DMS53 treated with DMSO at 0.1 percent for 48 hours (cell line): ENCODE results near the gene ACSM6.
"Not testable (repeated sequence)": the region's sequence is repeated elsewhere in the genome, so short reads cannot be mapped to it uniquely, and the experiment has no call there.

ENCODE experiments used
- DNase-seq: peaks from one replicate; lab custom pipeline; 2025; ENCODE audit not compliant: unreplicated experiment; lab: John Stamatoyannopoulos, UW

Gene ACSM6

DNA sequence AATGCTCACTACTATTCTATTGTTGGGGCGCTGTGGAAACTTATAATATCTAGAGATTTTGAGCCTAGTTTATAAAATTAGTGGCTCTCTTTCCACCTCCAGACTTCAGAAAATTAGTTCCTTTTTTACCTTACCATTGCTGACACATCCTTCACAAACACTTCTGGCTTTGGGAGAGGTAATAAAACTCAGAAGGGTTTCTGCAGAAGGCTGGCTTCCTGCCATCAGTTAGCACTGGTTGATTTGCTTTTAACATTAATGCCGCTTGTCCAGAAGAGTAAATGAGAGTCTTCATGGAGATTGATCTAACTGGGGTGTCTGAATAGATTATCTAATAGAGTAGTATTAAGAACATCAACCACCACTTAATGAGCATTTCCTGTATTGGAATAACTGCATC is 20.3 kb downstream of the ACSM6 start:
- DNase-seq = peak; percentile 38

DNA sequence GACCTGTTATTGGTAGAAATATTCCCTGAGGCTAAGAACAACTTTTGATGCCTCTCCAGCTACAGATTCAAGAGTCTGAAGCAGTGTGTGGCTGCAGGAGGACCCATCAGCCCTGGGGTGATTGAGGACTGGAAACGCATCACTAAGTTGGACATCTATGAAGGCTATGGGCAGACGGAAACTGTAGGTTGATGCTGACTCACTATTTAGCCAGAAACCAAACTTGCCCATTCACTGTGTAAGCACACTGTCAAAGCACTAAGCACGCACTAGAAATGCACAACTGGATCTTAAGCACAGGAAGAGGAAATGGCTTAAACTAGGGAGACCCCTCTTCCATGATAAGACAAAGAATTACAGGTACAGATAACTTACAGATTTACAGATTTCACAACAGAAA is 20.8 kb downstream of the ACSM6 start:
- DNase-seq = peak; percentile 43

DNA sequence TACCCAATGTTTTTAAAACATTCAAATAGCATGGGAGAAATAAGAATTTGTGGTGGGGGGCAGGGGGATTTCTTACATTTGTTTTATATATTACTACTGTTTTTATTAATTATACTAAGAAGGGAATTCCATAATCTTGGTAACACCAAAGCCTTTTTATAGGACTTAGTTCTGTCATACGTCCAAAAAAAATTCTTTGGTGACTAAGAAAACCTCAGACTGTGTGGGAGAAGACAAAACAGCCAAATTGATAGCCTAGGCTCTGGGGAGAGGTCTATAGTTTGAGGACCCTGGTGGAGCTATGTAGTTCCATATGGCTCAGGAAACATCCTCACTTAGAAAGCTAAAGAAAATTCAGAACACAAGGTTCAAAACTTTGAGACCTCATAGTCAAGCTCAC is 23.4 kb downstream of the ACSM6 start:
- no peak for DNase-seq

DNA sequence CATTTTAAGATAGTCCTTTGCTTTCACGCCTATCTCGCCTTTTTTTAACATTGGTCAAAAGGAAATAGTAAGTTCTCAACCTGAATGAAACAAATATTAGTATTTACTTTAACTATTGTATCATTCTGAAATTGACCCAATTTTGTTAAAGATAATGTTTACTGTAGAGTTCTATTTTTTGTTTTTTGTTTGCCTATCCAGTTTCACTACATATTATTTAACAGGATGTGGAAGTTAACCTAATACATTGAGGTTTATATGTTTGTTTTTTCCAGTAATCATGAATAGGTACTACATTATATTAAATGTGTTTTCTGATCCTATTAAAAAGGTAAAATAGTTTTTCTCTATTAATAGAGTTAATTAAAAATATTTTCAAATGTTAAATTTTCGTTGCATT is 26.5 kb downstream of the ACSM6 start:
- DNase-seq = no peak

DNA sequence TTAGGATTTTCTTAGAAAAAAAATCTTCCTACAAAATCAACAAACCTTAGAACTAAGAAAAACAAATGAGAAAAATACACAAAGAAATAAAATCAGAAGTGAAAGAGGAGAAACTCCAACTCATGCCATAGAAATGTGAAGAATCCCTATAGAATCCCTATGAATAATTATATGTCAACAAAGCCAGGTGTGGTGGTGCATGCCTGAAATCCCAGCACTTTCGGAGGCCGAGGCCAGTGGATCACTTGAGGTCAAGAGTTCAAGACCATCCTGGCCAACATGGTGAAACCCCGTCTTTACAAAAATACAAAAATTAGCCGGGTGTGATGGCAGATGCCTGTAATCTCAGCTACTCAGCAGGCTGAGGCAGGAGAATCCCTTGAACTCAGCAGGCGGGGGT is 27.1 kb downstream of the ACSM6 start:
- DNase-seq = peak; percentile 14

DNA sequence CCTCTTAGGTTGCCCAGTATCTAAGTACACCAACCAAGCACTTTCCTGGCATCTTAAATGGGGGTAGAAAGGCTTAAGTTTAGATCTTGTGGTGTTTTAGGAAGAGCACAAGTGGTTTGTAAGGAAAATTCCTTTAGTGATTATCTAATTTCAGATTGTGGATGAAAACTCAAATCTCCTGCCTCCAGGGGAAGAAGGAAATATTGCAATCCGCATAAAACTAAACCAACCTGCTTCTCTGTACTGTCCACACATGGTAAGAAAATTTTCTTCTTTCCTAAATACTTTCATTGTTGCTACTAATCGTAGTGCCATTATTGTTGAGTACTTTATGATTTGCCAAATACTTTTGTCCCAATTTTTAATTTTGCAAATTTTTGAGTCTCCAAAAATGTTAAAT is 31.1 kb downstream of the ACSM6 start:
- DNase-seq = no peak

DNA sequence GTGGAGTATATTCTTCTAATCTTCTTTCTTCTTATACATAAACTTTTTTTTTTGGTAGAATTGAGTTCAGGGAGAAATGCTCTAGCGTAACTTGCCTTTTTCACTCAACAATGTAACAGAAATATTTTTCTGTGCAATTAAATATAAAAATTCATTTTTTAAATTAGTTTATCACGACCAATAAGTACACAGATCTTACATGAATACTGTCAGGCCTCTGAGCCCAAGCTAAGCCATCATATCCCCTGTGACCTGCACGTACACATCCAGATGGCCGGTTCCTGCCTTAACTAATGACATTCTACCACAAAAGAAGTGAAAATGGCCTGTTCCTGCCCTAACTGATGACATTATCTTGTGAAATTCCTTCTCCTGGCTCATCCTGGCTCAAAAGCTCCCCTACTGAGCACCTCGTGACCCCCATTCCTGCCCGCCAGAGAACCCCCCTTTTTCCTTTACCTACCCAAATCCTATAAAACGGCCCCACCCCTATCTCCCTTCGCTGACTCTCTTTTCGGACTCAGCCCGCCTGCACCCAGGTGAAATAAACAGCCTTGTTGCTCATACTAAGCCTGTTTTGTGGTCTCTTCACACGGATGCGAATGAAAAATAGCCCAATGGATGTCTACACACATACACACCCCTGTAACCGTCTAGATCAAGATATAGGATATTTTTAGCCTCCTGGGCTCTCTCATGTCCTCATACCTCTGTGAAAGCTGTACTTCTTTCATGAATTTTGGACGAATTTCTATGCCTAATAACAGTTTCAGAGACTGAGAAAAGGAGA is 35.1 kb downstream of the ACSM6 start:
- not testable (repeated sequence) for DNase-seq

DNA sequence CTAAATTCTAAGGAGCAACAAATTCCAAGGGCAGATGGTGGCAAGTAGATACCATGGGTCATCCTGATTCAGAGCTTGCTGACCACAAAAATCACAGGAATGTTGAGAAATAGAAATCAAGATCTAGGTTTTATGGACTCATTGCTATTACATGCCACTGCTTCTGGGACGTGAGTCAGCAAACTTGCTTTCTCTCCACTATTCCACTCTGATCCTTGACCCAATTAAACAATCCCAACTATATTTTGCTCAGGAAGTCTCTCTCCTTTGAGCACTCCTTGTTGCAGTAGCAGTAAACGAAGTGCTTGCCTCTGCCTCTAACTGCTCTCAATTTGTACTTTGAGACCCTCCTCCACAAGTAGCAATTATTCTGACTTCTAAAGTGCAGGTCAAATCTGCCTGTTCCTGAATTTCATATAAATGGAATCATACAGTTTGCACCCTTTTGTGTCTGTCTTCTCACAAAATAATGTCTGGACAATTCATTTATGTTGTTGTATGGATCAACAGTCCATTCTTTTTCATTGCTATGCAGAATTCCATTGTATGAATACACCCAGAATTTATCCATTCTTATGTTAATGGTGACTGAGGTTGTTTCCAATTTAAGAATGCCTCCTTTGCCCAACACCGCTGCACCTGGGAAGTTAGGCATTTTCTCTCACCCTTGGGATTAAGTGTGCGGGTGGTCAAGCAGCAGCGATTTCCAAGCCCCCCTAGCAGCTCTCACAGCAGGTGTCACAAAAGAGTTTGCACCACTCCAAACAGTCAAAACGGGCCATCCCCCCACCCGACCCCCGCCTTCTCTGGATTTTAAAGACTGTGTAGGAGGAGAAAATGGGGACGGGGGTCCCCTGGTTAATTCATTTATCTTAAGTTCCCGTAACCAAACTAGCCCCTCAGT is 35.9 kb downstream of the ACSM6 start:
- DNase-seq = no peak

DNA sequence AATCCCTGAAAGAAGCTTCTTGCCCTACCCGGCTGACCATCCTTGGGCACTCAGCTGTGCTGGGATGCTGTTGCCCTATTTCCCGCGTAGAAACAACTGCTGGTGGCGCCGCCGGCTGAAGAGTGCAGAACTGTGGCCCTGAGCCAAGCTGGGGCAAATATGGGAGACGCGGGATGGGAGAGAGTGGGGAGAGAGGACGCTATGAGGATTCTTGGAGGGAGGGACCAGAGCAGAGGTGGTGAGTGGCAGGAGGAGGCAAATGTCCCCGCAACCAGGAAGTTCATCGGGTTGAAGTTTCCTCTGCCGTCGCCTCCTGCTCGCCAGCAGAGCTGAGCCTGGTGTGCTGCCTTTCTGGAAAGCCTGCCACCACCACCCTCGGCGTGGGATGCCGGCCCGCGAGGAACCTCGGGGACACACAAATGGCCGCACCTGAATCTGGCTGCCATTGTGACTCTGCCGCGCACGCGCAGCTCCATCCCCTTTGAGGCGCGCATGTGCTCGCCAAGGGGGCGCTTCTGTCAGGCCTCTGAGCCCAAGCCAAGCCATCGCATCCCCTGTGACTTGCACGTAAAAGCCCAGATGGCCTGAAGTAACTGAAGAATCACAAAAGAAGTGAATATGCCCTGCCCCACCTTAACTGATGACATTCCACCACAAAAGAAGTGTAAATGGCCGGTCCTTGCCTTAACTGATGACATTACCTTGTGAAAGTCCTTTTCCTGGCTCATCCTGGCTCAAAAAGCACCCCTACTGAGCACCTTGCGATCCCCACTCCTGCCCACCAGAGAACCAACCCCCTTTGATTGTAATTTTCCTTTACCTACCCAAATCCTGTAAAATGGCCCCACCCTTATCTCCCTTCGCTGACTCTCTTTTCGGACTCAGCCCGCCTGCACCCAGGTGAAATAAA is 36.9 kb downstream of the ACSM6 start:
- peak; percentile 81 for DNase-seq

DNA sequence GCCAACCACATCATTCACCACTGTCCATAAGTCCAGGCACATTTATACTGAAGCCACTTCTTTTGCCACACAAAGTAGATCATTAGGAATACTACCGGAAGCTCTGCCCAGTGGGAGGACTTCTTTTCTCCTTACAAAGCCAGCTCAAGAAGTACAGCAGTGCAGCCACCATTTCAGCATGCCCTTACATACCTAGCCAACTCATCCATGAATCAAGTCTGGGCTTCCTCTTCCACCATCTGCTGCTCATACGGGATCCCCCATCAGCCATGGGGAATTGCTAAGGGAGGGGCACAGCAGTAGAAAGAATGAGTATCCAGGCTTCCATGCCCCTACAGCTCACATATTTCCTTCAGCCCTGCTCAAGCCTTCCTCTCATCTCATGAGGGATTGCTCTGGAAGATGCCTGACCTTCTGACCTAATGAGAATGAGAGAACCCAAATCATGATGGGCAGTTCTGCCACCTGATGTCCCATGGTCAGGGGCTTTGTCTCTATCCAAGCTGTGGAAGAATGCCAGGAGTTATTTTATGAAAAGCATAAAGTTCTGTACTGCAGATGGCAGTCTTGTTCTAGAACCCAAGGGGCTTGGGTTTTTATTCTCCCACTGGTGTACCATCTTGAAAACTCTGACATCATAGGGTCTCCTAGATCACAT is 39.5 kb downstream of the ACSM6 start:
- DNase-seq = no peak

DNA sequence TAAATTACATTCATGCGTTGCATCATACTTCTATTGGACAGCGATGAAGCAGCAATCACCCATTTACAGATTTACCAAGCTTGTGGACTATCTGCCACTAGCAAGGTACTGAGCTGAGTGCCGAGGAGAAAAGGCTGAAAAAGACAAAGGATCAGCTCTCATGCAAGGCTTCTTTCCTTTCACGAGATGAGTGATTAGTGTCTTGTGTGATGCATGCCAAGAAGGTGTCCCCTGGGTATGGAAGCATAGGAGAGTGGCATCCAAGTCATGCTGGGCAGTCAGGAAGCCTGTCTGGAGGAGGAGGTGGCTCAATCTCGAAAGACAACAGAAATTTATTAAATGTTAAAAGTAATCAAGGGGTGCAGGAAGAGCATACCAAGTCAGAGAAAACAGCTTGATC is 40.9 kb downstream of the ACSM6 start:
- no peak for DNase-seq

DNA sequence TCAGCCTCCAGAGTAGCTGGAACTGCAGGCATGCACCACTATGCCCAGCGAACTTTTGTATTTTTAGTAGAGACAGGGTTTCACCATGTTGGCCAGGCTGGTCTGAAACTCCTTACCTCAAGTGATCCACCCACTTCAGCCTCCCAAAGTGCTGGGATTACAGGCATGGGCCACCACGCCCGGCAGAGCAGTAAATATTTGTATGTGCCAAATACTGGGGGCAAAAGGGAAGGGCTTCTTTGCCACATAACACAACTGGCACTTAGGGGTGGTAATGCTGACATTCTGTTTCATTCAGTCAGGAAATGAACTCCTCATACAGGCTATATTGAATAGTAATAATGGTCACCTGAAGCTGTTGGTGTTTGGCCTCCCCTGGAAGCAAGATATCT is 41.6 kb downstream of the ACSM6 start:
- no peak for DNase-seq

DNA sequence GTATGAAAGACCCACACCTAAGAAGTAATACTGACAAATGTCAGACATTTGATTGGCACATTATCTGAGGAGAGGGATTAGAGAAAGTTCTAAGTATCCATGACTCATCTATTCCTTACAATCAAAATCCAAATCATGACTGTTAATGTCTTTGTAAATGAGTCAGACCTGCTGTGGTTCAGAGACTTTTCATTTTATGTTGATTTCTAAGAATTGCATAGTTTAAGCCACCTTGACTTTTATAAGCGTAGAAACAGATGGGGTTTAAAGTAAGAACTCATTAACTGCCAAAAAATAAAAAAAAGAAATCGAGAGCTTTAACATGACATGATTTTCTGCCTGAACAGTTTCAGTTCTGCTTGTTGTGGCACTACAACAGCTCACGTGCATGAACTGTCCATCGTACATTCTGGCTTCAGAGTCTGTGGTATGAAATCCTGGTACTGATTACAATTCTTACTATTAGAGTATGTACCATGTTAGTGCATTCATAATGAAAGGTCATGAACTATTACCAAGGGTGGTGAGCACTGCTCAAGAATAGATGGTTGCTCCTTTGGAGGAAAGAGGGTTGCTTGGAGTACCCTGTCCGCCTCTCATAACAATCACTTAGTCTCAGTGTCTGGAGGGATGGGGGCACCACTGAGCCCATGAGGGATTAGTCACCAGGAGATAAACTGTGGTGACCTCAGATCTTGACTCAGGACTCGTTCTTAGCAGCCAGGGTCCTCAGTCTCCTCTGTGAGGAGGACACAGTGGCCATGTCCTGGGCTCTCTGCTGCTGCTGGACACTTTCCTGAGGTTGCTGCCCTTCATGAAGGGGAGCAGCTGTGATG is 42.2 kb downstream of the ACSM6 start:
- DNase-seq = no peak

DNA sequence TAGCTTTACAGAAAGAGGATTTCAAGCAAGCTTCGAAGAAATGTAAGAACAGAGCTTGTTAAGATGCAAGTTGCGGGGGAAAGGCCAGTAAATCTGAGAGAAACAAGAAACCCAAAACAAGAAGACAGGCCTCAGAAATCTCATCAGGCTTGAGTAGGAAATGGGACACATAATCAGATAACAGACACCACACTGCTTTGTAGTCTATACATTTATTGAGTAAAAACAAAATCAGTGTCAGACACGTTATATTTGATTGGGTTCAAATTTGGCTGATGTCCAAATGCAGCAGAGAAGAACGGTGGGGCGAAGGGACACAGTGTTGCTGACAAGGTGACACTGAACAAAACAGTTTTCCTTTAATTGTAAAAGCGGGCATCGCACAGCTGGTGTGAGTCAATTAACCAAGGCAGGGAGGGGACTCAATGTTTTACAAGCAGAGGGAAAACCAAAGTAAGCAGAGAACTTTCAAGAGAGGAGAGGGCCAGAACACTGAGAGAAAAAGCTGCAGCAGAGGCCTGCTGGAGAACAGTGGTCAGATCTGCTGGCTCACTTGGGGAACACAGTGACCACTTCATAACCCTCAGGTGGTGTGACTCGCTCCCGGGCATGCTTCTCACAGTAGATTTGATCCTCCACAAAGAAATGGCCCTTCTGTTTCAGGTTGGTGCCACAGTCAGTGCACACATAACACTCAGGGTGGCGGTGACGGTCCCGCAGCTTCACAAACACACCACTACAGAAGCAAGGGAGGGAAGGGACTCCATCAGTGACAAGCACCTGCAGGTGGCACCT is 43.5 kb downstream of the ACSM6 start:
- DNase-seq = no peak

DNA sequence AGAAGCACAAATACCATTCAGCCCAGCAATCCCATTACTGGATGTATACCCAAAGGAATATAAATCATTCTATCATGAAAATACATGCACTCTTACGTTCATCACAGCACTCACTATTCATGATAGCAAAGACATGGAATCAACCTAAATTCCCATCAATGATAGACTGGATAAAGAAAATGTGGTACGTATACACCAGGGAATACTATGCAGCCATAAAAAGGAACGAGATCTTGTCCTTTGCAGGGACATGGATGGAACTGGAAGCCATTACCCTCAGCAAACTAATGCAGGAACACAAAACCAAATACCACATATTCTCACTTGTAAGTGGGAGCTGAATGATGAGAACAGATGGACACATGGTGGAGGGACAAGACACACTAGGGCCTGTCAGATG is 46.1 kb downstream of the ACSM6 start:
- not testable (repeated sequence) for DNase-seq

DNA sequence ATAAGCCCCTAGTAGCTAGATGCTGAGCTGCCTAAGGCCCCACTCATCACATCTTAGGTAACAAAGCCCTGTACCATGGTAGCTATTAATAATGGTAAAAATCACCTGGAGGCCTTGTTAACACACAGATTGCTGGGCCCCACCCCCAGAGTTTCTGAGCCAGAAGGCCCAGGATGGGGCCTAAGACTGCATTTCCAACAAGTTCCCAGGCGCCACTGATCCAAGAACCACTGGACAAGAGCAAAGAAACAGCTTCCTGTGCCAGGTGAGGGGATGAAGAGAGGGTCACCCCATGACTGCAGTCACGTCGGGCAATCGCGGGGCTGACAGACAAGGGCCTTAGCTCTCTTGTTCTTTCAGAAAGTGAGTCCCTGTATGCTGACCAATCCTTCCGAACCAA is 46.8 kb downstream of the ACSM6 start:
- no peak for DNase-seq

DNA sequence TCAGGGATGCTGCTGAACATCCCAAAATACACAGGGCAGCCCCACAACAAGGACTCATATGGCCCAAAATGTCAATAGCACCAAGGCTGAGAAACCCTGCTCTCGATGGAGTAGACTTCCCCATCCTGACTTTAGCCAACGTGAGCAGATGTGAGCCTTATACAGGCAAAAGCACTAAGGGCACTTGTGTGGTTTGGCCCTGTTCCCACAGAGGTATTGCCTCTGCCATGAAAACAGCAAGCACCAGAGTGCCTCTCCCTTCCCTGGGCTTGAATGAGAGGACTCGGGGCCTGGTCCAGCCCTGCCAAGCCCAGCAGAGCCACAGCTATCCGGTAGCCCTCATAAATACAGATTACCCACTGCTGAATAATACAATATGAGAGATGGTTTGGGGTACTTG is 47.5 kb downstream of the ACSM6 start:
- no peak for DNase-seq

DNA sequence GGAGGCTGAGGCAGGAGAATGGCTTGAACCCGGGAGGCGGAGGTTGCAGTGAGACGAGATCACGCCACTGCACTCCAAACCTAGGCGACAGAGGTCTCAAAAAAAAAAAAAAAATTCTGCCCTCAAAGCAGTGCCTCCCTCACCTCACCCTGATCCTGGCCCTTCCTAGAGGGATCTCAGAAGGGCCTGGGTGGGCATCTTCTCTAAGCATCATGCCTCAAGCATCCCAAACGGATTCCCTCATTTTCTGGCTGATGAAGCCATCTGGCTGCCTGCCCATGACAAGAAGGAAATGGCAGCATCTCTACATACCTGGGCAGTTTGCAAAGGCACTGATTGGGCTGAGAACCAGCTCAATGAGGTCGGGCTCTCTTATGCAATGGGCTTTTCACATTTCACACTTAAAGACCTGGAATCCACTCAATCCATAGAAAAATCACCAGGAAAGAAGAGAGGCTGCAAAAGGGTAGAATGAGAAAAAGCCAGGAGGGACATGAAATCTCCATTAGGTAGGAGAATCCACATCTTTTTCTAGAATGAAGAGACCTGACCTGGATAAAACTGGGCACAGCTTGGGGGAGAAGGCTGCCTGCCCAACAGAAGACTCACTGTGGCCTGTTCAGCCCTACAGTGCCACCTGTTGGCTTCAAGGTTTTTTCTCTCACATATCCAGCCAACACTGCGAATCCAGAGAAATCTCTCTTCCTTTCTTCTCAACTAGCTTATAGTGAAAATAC is 48.7 kb downstream of the ACSM6 start:
- DNase-seq = peak; percentile 45

DNA sequence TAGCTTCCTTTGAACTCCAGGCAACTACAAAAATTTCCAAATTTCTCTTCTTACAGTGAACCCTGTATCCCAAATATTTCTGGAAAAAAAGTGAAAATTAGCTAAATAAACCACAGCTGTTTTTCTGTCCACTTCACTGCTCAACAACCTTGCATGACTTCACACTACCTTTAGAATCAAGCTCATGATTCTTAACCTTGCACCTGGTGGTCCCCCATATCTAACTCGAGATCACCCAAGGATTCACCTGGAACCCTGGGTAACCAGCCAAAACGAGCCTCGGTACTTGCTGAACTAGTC is 49.2 kb downstream of the ACSM6 start:
- no peak for DNase-seq
